ENCODE measurements around the gene ERF. TPM values are rescaled to one million over a fixed set of nuclear protein-coding genes. Genes with fewer than 3 reads are reported as not detected.

ERF gene
- total RNA-seq, 1 experiment from 2014 or later = 17.0 TPM

DNA sequence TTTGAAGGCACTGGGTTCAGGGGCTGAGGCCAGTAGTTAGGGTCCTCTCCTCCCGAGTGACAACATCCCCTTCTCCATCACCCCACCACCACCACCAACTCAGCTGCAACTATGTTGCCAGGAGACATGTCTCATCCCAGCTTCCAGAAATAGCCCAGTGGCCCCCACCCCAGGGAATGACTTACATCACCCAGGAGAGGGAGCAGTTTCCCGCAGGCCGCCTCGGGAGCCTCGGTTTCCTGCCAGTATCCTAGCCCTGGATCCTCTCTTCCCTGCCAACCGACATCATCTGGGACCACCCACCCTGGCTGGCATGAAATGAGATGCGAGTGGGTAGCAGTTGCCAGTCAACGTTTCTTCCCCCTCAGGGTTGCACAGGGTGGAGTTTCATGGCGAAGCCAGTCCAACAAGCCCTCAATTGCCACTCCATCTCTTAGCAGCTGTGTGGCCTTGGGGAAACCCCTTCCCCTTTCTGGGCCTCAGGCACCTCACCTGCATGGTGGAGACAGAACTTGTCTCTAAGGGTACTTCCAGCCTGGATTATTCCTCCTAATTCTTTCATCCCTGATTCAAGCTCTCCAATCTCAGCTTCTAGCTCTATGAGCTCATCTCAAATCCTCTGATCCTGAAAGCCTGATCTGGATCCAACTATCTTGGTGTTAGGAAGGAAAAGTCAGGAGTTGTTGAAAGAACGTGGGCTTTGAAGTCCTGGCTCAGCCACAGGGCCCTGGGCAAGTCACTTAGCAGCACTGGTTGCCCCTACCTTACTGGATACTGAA, 8.6 kb downstream of the ERF start:
- H3K27me3 ChIP-seq (ENCODE audit: low read length) = no peaks in the 10 kb centered on the region
- no peaks in the 10 kb centered on the region for H4K20me1 ChIP-seq (ENCODE audit: low read length)
- no peak overlapping the region for H3K9ac ChIP-seq (ENCODE audit: low read length)
- no peak overlapping the region for H3K4me3 ChIP-seq (ENCODE audit: low read length)
- intact Hi-C loops (cut with micrococcal nuclease) = no loop called here
- no peaks in the 10 kb centered on the region for H3F3A ChIP-seq (ENCODE audit: low read length, unreplicated experiment)
- no peaks in the 10 kb centered on the region for H3K36me3 ChIP-seq (ENCODE audit: low read depth, low read length)
- no TSS peak for BruUV-seq (replicated peaks)
- H3K4me1 ChIP-seq (ENCODE audit: insufficient read depth, low read length) = peaks cover 1% of the 10 kb centered on the region
- ChIA-PET POLR2A (ENCODE audit: unreplicated experiment) (no interaction called here), CTCF (interaction anchor here (0.8 to 1.4 kb wide), 3 partner anchors 24 to 150 kb away, joined by 3 read pairs; no protein-coding TSS in a partner anchor)
- ATAC-seq = no peak
- peak; percentile 63 for DNase-seq
- H3K79me2 ChIP-seq (ENCODE audit: low read length) = peaks cover 25% of the 10 kb centered on the region
- no peak overlapping the region for H2AFZ ChIP-seq (ENCODE audit: low read length)
- H3K9me2 ChIP-seq (replicated peaks; ENCODE audit: low read length) = no peaks in the 10 kb centered on the region
- H3K27ac ChIP-seq (ENCODE audit: low read length) = no peak overlapping the region
- H3K4me2 ChIP-seq (ENCODE audit: low read length) = no peak overlapping the region
- no peak for TF ChIP-seq EZH2phosphoT487 (IDR thresholded peaks at IDR 0.05; ENCODE audit: borderline replicate concordance, low read length)
- TF ChIP-seq, protein P1, sequence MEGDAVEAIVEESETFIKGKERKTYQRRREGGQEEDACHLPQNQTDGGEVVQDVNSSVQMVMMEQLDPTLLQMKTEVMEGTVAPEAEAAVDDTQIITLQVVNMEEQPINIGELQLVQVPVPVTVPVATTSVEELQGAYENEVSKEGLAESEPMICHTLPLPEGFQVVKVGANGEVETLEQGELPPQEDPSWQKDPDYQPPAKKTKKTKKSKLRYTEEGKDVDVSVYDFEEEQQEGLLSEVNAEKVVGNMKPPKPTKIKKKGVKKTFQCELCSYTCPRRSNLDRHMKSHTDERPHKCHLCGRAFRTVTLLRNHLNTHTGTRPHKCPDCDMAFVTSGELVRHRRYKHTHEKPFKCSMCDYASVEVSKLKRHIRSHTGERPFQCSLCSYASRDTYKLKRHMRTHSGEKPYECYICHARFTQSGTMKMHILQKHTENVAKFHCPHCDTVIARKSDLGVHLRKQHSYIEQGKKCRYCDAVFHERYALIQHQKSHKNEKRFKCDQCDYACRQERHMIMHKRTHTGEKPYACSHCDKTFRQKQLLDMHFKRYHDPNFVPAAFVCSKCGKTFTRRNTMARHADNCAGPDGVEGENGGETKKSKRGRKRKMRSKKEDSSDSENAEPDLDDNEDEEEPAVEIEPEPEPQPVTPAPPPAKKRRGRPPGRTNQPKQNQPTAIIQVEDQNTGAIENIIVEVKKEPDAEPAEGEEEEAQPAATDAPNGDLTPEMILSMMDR (conservative IDR thresholded peaks at IDR 0.05; ENCODE audit: low read depth, low read length) = peak; percentile 60
- TF ChIP-seq EZH2 (IDR thresholded peaks at IDR 0.05; ENCODE audit: low read length, unreplicated experiment) = no peak
- no peaks in the 10 kb centered on the region for H3K9me3 ChIP-seq (ENCODE audit: low read length)

DNA sequence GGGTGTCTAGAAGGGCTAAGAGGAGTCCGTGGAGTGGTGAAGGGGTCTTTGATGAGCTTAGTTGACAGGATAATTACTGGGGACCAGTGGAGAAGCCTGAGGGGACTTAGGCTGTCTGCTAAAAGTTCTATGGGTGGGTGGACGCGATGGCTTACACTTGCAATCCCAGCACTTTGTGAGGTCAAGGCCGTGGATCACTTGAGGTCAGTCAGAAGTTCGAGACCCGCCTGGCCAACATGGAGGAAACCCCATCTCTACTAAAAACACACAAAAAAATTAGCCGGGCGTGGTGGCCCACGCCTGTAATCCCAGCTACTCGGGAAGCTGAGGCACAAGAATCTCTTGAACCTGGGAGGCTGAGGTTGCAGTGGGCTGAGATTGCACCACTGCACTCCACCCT, 9.7 kb downstream of the ERF start:
- intact Hi-C loops (cut with micrococcal nuclease) = no loop called here
- BruUV-seq (replicated peaks) = no TSS peak
- Histone ChIP-seq H3K9me3 (ENCODE audit: low read length) (no peaks in the 10 kb centered on the region), H3K27ac (ENCODE audit: low read length) (no peak overlapping the region), H3K36me3 (ENCODE audit: low read depth, low read length) (no peaks in the 10 kb centered on the region), H3K79me2 (ENCODE audit: low read length) (peaks cover 29% of the 10 kb centered on the region), H2AFZ (ENCODE audit: low read length) (peak overlapping the region; percentile 60), H4K20me1 (ENCODE audit: low read length) (no peaks in the 10 kb centered on the region), H3K4me3 (ENCODE audit: low read length) (peak overlapping the region; percentile 67; the same call in 1 of the 2 replicates), H3K9ac (ENCODE audit: low read length) (no peak overlapping the region), H3F3A (ENCODE audit: low read length, unreplicated experiment) (no peaks in the 10 kb centered on the region), H3K4me2 (ENCODE audit: low read length) (peak overlapping the region; percentile 94), H3K27me3 (ENCODE audit: low read length) (no peaks in the 10 kb centered on the region), H3K4me1 (ENCODE audit: insufficient read depth, low read length) (peaks cover 4% of the 10 kb centered on the region), H3K9me2 (replicated peaks; ENCODE audit: low read length) (no peaks in the 10 kb centered on the region)
- POLR2A ChIA-PET (ENCODE audit: unreplicated experiment) = interaction anchor here (0.6 kb wide), 1 partner anchor 17 kb away, joined by 9 read pairs; no protein-coding TSS in a partner anchor
- DNase-seq (no peak), ATAC-seq (no peak)
- TF ChIP-seq EZH2phosphoT487 (IDR thresholded peaks at IDR 0.05; ENCODE audit: borderline replicate concordance, low read length) = no peak
- TF ChIP-seq EZH2 (IDR thresholded peaks at IDR 0.05; ENCODE audit: low read length, unreplicated experiment) = no peak
- TF ChIP-seq, protein P1 (conservative IDR thresholded peaks at IDR 0.05; ENCODE audit: low read depth, low read length) = no peak
- CTCF ChIA-PET = interaction anchor here (0.6 kb wide), 2 partner anchors 155 to 165 kb away, joined by 3 to 5 read pairs; no protein-coding TSS in a partner anchor

Measured in PC-3 (cell line).